HG03342 (cell line): ENCODE results near the gene TMEM14A.
"Not testable (repeated sequence)": the region's sequence is repeated elsewhere in the genome, so short reads cannot be mapped to it uniquely, and the experiment has no call there.

Source experiments
- ATAC-seq: cut with Tn5 transposase; IDR thresholded peaks from one replicate; pipeline ENCODE4 v1.9.1; 2021; ENCODE audit warnings: mild to moderate bottlenecking, moderate library complexity; ENCODE audit not compliant: unreplicated experiment

Gene TMEM14A

DNA sequence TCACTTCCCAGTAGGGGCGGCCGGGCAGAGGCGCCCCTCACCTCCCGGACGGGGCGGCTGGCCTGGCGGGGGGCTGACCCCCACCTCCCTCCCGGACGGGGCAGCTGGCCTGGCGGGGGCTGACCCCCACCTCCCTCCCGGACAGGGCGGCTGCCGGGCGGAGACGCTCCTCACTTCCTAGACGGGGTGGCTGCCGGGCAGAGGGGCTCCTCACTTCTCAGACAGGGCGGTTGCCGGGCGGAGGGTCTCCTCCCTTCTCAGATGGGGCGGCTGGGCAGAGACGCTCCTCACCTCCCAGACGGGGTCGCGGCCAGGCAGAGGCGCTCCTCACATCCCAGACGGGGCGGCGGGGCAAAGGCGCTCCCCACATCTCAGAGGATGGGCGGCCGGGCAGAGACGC, 15.0 kb upstream of the TMEM14A start:
- ATAC-seq = not testable (repeated sequence)

- no peak for ATAC-seq
These were observed 13.0 kb upstream of the TMEM14A start for GRCh38 chr6:52657870-52658269.

DNA sequence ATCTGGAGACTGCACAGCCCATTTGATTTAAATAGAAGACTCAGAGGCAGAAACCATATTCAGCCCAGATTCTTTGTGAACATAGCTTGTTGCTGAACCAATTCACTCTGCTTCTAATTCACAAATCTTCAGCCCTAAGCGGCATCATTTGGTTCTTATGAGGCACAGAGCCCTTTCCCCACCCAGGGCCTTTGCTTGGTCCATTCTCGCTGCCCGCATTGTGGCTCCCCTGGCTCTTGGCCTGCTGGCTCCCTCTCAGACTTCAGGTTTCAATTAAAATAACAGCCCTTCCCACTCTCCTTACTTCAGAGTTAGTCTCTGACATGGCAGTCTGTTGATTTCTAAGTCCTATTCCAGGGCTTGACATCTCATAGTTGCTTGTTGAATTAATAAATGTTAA, 9.4 kb upstream of the TMEM14A start:
- no peak for ATAC-seq

GRCh38 chr6:52662031-52662430, 8.9 kb upstream of the TMEM14A start:
- ATAC-seq = no peak

DNA sequence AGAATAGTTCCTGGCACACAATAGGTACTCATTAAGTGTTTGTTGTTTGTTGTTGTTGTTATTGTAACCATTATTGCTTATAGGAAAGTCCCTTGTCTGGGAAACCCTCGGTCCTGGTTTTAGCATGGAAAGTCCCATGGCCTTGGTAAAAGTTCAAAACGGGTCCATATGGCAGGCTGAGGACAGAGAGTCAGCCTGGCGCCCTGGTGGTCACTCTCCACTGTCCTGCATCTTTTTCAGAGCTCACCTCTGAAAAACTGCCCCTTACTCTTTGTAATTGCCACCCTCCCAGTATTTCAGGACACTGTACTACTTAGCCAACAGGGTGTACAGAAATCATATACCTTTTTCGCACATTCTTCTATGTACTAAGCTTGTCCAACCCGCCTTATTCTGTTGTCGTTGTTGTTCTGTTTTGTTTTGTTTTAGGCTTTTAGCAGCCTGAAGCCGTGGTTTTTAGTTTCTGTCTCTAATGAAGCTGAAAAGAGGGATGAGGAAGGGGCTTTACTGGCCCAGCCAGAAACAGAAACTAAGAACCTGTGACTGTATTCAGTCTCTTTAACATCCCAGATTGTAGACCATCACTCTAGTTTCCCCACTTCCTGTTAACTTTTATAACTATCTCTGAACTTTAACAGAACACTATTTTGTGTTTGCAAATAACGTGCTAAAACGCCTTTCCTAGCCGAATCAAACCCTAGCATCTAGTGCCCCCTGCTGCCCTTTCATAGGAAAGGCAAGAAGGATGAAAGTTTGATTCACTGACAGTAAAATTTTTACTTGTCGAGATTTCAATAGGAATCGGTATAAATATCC, 7.6 kb upstream of the TMEM14A start:
- ATAC-seq = peak; percentile 31

DNA sequence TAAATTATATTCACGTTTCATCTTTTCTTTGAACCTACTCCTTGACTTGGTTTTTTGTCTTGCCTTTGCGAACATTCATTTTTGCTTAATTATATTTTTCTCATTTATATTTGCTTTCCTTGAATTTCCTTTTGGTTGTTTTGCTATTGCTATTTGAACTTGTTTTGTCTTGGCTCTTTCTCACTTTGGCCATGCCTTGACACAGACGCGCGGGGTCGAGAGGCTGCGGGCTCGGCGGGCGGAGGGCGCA, 7.1 kb upstream of the TMEM14A start:
- no peak for ATAC-seq

- ATAC-seq = peak; percentile 89
These were observed 6.5 kb upstream of the TMEM14A start for GRCh38 chr6:52664186-52664990.

- ATAC-seq = no peak
These were observed 5.8 kb upstream of the TMEM14A start for GRCh38 chr6:52664991-52665686.

GRCh38 chr6:52666071-52666470, 4.8 kb upstream of the TMEM14A start:
- ATAC-seq = no peak

GRCh38 chr6:52666523-52666922, 4.4 kb upstream of the TMEM14A start:
- no peak for ATAC-seq

DNA sequence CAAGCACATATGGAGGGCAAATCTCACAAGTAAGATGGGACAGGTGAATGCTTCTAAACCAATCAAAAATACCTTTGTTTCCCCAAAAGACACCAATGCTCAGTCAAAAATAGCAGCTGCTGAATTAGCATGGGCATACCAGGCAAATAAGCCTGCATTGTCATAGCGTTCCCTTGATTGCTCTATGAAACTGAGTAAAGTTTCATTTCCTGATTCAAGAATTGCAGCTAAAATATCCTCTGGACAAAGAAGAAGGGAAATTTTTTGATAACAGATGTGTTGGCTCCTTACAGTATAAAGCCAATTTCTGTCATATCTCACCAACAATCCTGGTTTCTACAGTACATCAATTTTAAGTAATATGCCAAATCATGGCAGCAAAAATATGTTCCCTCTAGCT, 3.3 kb upstream of the TMEM14A start:
- no peak for ATAC-seq

DNA sequence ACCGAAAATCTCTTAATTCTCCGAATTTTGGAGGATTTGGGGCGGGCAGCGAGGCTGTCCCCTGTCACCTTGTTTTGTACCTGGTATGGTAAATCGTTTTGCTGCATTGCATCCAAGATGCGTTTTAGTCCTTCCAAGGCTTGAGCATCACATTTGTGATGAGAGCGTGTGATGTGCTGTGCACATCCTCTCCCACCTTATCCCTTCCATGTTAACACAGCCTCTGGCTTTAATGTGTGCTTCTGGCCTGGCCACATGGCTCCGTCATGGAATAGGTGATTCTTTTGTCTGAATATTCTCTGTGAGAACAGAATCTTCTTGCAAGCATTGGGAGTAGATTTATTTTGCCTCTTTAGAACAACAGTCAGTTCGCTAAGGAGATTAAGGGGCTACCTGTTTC, 763 bp downstream of the TMEM14A start:
- ATAC-seq = no peak

DNA sequence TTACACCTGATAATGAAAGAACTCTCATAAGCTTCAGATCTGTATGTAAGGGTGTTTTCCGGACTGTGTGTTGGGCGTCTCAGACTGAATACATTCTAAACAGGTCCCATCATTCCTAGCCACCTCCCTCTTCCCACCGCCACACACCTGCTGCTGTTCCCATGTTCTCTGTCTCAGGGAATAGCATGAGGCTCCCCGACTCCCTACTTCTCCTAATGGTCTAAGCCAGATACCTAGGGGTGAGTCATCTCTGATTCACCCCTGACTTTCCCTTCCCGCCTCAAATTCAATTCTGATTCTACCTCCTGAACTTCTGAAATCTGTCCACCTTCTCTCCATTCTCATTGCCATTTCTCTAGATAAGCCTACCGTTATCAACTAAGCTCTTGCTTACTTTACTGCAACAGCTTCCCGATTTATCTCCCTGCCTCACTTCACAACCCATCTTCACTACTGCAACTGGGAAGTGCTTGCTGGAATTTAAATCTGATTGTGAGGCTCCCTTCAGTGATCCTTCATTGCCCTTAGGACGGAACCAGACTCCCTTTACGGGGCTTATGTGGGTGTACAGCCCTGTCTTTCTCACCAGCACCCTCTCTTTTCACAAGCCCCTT, 1.6 kb downstream of the TMEM14A start:
- ATAC-seq = no peak

DNA sequence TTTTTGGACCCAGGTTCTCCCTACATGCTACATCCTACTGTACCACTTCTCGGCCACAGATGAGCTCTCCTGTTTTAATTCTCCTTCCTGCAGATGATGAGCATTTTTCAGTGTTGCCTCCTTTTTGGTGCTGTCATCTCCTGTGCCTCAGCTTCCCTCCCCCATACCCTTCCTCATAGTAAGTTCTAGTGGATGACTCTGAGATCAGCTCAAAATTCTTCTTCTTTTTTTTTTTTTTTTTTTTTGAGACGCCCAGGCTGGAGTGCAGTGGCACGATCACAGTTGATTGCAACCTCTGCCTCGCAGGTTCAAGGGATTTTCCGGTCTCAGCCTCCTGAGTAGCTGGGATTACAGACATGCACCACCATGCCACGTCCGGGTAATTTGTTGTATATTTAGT, 3.8 kb downstream of the TMEM14A start:
- no peak for ATAC-seq

DNA sequence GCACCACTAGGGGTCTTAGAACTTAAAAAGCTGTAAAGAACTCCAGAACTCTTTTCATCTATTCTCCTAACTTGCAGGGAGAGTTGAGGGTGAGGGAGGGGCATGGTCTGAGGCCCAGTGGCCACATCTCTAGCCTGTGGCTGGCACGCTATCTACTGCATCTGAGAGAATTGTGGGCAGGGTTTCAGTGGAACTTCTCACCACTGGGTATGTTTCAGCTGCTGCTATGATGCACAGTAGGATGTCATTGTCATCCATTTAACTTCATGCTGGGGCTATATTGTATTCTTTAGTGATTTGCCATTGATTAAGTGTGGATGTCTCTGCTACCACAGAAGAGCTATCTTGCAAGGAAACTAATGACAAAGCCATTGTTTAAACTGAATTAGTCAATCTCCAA, 4.5 kb downstream of the TMEM14A start:
- ATAC-seq = no peak

DNA sequence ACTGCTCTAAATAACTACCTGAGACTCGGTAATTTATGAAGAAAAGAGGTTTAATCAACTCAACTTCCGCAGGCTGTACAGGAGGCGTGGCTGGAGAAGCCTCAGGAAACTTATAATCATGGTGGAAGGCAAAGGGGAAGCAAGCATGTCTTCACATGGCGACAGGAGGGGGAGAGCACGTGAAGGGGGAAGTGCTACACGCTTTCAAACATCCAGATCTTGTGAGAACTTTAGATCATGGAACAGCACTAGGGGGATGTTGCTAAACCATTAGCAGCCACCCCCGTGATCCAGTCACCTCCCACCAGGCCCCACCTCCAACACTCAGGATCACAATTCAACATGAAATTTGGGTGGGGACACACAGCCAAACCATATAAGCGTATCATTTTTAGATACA, 5.7 kb downstream of the TMEM14A start:
- ATAC-seq = not testable (repeated sequence)

GRCh38 chr6:52681416-52681815, 10.5 kb downstream of the TMEM14A start:
- ATAC-seq = no peak

- no peak for ATAC-seq
These were observed 16.2 kb downstream of the TMEM14A start for GRCh38 chr6:52686878-52687699.

GRCh38 chr6:52689857-52690256, 18.9 kb downstream of the TMEM14A start:
- ATAC-seq = no peak

GRCh38 chr6:52691718-52692117, 20.8 kb downstream of the TMEM14A start:
- ATAC-seq = no peak

DNA sequence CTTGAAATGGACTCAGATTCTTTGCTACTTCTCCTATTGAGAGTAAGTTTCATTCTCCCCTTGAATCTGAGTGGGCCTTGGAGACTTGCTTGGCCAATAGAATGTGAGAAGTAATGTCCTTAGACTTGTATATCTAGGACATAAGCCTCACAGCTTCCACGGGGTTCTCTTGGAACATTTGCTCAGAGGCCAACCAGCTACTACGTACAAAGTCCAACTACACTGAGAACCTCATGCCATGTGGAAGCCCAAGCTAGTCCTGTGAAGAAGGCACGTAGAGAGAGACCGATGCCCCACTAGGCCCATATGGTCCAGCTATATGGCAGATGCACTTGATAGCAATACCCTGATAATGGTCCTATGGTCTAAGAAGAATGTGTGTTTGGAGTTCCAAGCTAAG, 22.9 kb downstream of the TMEM14A start:
- ATAC-seq = no peak
